ENCODE data around the gene TYK2. TPM values are rescaled to one million over a fixed set of nuclear protein-coding genes. Genes with fewer than 3 reads are reported as not detected.
"Not testable (repeated sequence)": the region's sequence is repeated elsewhere in the genome, so short reads cannot be mapped to it uniquely, and the experiment has no call there.

Gene TYK2
- polyA plus RNA-seq, 1 experiment, result 29.1 TPM

- H3K27ac ChIP-seq (ENCODE audit: low read depth, low read length), result no peak overlapping the region
- TF ChIP-seq CTCF (IDR thresholded peaks at IDR 0.05; ENCODE audit: low read depth, low read length), result no peak
- DNase-seq (ENCODE audit: low read depth, low spot score), result no peak
- no peaks in the 10 kb centered on the region for H3K9me3 ChIP-seq (ENCODE audit: control insufficient read depth, insufficient read depth, low read length)
- no peak overlapping the region for H3K4me3 ChIP-seq (ENCODE audit: low read depth, low read length)
- ChIA-PET CTCF (interaction anchor here (0.7 to 1.1 kb wide), 2 partner anchors 80 to 139 kb away, joined by 3 to 6 read pairs; no protein-coding TSS in a partner anchor), POLR2A (no interaction called here)
- no peaks in the 10 kb centered on the region for H3K27me3 ChIP-seq (ENCODE audit: control insufficient read depth, insufficient read depth, low read length)
Observed at GRCh38 chr19:10338940-10339339, 41.4 kb downstream of the TYK2 start.

GRCh38 chr19:10336725-10337124 is 43.6 kb downstream of the TYK2 start:
- CTCF ChIA-PET; H3K27me3 ChIP-seq (ENCODE audit: control insufficient read depth, insufficient read depth, low read length); DNase-seq (ENCODE audit: low read depth, low spot score); H3K4me3 ChIP-seq (ENCODE audit: low read depth, low read length); H3K27ac ChIP-seq (ENCODE audit: low read depth, low read length); H3K9me3 ChIP-seq (ENCODE audit: control insufficient read depth, insufficient read depth, low read length): not testable (repeated sequence)
- POLR2A ChIA-PET, result interaction anchor here (0.7 kb wide), 1 partner anchor 47 kb away, joined by 8 read pairs; no protein-coding TSS in a partner anchor

GRCh38 chr19:10335352-10335985 is 44.9 kb downstream of the TYK2 start:
- DNase-seq (ENCODE audit: low read depth, low spot score), result no peak
- CTCF ChIA-PET, result interaction anchor here (0.7 to 1.1 kb wide), 3 partner anchors 35 to 66 kb away, joined by 3 to 5 read pairs (median 4); no protein-coding TSS in a partner anchor
- H3K4me3 ChIP-seq (ENCODE audit: low read depth, low read length), result no peak overlapping the region; the same call in 1 of the 2 replicates
- POLR2A ChIA-PET, result interaction anchor here (1.1 kb wide), 1 partner anchor 76 kb away, joined by 5 read pairs; no protein-coding TSS in a partner anchor
- no peaks in the 10 kb centered on the region for H3K27me3 ChIP-seq (ENCODE audit: control insufficient read depth, insufficient read depth, low read length)
- TF ChIP-seq CTCF (IDR thresholded peaks at IDR 0.05; ENCODE audit: low read depth, low read length), result no peak
- H3K27ac ChIP-seq (ENCODE audit: low read depth, low read length), result no peak overlapping the region
- H3K9me3 ChIP-seq (ENCODE audit: control insufficient read depth, insufficient read depth, low read length), result no peaks in the 10 kb centered on the region

GRCh38 chr19:10334588-10335351 is 45.6 kb downstream of the TYK2 start:
- ChIA-PET CTCF (interaction anchor here (0.7 to 1.9 kb wide), 6 partner anchors 20 to 404 kb away, joined by 3 to 6 read pairs (median 4); no protein-coding TSS in a partner anchor), POLR2A (interaction anchor here (0.6 to 3.5 kb wide), 8 partner anchors 17 to 141 kb away, joined by 3 to 25 read pairs (median 6); partner anchors contain the start of genes ICAM4, ICAM5 and TYK2)
- no peaks in the 10 kb centered on the region for H3K9me3 ChIP-seq (ENCODE audit: control insufficient read depth, insufficient read depth, low read length)
- H3K27ac ChIP-seq (ENCODE audit: low read depth, low read length), result no peak overlapping the region
- peak overlapping the region; percentile 89 for H3K4me3 ChIP-seq (ENCODE audit: low read depth, low read length)
- no peaks in the 10 kb centered on the region for H3K27me3 ChIP-seq (ENCODE audit: control insufficient read depth, insufficient read depth, low read length)
- TF ChIP-seq CTCF (IDR thresholded peaks at IDR 0.05; ENCODE audit: low read depth, low read length), result peak; percentile 33; the same call in 1 of the 2 replicates
- DNase-seq (ENCODE audit: low read depth, low spot score), result peak; percentile 89

GRCh38 chr19:10333758-10334587 is 46.4 kb downstream of the TYK2 start:
- ChIA-PET CTCF (interaction anchor here (0.6 to 1.9 kb wide), 8 partner anchors 19 to 403 kb away, joined by 3 to 7 read pairs (median 4); partner anchors contain the start of gene ICAM1), POLR2A (interaction anchor here (0.6 to 3.5 kb wide), 28 partner anchors 7 to 1187 kb away, joined by 3 to 25 read pairs (median 5); partner anchors contain the start of genes ICAM1, ICAM4, ICAM5 and TYK2)
- Histone ChIP-seq H3K27ac (ENCODE audit: low read depth, low read length) (peak overlapping the region; percentile 39), H3K27me3 (ENCODE audit: control insufficient read depth, insufficient read depth, low read length) (no peaks in the 10 kb centered on the region), H3K4me3 (ENCODE audit: low read depth, low read length) (peak overlapping the region; percentile 89), H3K9me3 (ENCODE audit: control insufficient read depth, insufficient read depth, low read length) (no peaks in the 10 kb centered on the region)
- no peak for DNase-seq (ENCODE audit: low read depth, low spot score)
- TF ChIP-seq CTCF (IDR thresholded peaks at IDR 0.05; ENCODE audit: low read depth, low read length), result no peak
